B cell (primary cell): ENCODE data around the gene GATA3. TPM values are rescaled to one million over a fixed set of nuclear protein-coding genes. Genes with fewer than 3 reads are reported as not detected.

Experiments used
- ATAC-seq: fragments of 200-7000 bp; cut with Tn5 transposase; one replicate; pipeline ENCODE4 v1.10.0; 2021; ENCODE audit warnings: low read depth, mild to moderate bottlenecking, moderate number of reproducible peaks, moderate library complexity
- CTCF ChIA-PET: fragments of 350-600 bp; sonication (Branson Sonifier 250); formaldehyde crosslinking; loops from one replicate; lab custom pipeline; 2021; ENCODE audit warnings: antibody characterized with exemption, inconsistent platforms; lab: Charles Lee
- POLR2A ChIA-PET: fragments of 350-600 bp; sonication (Branson Sonifier 250); formaldehyde crosslinking; loops from one replicate; lab custom pipeline; 2021; ENCODE audit warnings: antibody characterized with exemption; lab: Charles Lee
- DNase-seq: peaks from one replicate; pipeline ENCODE4 v3.0.0; 2013
- H2AFZ ChIP-seq: 2 replicates; pipeline ENCODE4 v1.6.1; 2012; ENCODE audit warnings: mild to moderate bottlenecking, low read depth, low read length; ENCODE audit not compliant: insufficient read depth, poor library complexity, severe bottlenecking
- H3K27ac ChIP-seq, 2 donors: 1 replicate in 1 of 2; 2 replicates in 1 of 2; pipeline ENCODE4 v1.5.1; 2012 to 2013; ENCODE audit warnings: low read length in 2 of 2, mild to moderate bottlenecking in 2 of 2, moderate library complexity in 1 of 2
- H3K27me3 ChIP-seq, 4 experiments: fragments of 200-600 bp in 1 of 4; sonication (generic) in 1 of 4; replicated peaks in 1 of 4; 1 replicate in 2 of 4; 2 replicates in 2 of 4; pipeline versions ENCODE4 v1.6.1 to v1.7.0; 2013 to 2016; ENCODE audit warnings: low read length in 3 of 4, mild to moderate bottlenecking in 2 of 4, mixed read lengths in 1 of 4, moderate library complexity in 1 of 4; ENCODE audit not compliant: insufficient read depth in 4 of 4, control insufficient read depth in 3 of 4; ENCODE audit errors: control extremely low read depth in 1 of 4
- H3K36me3 ChIP-seq, 2 experiments: replicated peaks in 1 of 2; 1 replicate in 1 of 2; 2 replicates in 1 of 2; pipeline versions ENCODE4 v1.6.1 to v1.7.1; 2013; ENCODE audit warnings: low read length in 1 of 2; ENCODE audit not compliant: insufficient read depth in 2 of 2, control insufficient read depth in 1 of 2; ENCODE audit errors: control extremely low read depth in 1 of 2, extremely low read depth in 1 of 2
- H3K4me1 ChIP-seq, 2 donors: fragments of 200-600 bp in 1 of 2; sonication (generic) in 1 of 2; 1 replicate in 1 of 2; 2 replicates in 1 of 2; pipeline versions ENCODE4 v1.5.1 to v1.6.1; 2013 to 2017; ENCODE audit warnings: low read length in 2 of 2; ENCODE audit not compliant: control insufficient read depth in 2 of 2, insufficient read depth in 2 of 2
- H3K4me2 ChIP-seq: replicated peaks from 2 replicates; pipeline ENCODE3; 2012; ENCODE audit warnings: mild to moderate bottlenecking, low read depth, low read length; ENCODE audit not compliant: poor library complexity, severe bottlenecking
- H3K4me3 ChIP-seq, 5 experiments: fragments of 200-600 bp in 1 of 5; sonication (generic) in 1 of 5; 1 replicate in 3 of 5; 2 replicates in 2 of 5; pipeline versions ENCODE4 v1.5.1 to v1.7.0; 2011 to 2016; ENCODE audit warnings: low read length in 4 of 5, mild to moderate bottlenecking in 4 of 5, low read depth in 2 of 5, control low read depth in 1 of 5, moderate library complexity in 1 of 5; ENCODE audit not compliant: insufficient read depth in 1 of 5; ENCODE audit errors: control extremely low read depth in 1 of 5, extremely low read depth in 1 of 5
- H3K79me2 ChIP-seq: fragments of 200-600 bp; sonication (generic); one replicate; pipeline ENCODE4 v1.6.0; 2016; ENCODE audit warnings: low read length; ENCODE audit not compliant: control insufficient read depth, insufficient read depth
- H3K9ac ChIP-seq: fragments of 200-600 bp; sonication (generic); 2 replicates; pipeline ENCODE4 v1.6.1; 2017; ENCODE audit warnings: mild to moderate bottlenecking, low read length, moderate library complexity
- H3K9me3 ChIP-seq, 3 donors: one replicate each; pipeline versions ENCODE4 v1.6.1 to v1.7.1; 2013; ENCODE audit warnings: low read length in 2 of 3; ENCODE audit not compliant: control insufficient read depth in 2 of 3, insufficient read depth in 1 of 3; ENCODE audit errors: control extremely low read depth in 1 of 3
- H4K20me1 ChIP-seq: 2 replicates; pipeline ENCODE4 v1.6.0; 2012; ENCODE audit warnings: mild to moderate bottlenecking, low read length; ENCODE audit not compliant: insufficient read depth, control insufficient read depth, poor library complexity, severe bottlenecking
- H3K27ac Mint-ChIP-seq: one replicate; pipeline ENCODE4 v1.8.0; 2021; ENCODE audit warnings: mixed read lengths
- H3K27me3 Mint-ChIP-seq: one replicate; pipeline ENCODE4 v1.8.0; 2021; ENCODE audit warnings: mixed read lengths
- H3K4me1 Mint-ChIP-seq: one replicate; pipeline ENCODE4 v1.8.0; 2021; ENCODE audit warnings: mixed read lengths
- H3K4me3 Mint-ChIP-seq: one replicate; pipeline ENCODE4 v1.8.0; 2021; ENCODE audit warnings: mixed read lengths
- H3K9me3 Mint-ChIP-seq: one replicate; pipeline ENCODE4 v1.8.0; 2022; ENCODE audit warnings: mixed read lengths; ENCODE audit not compliant: insufficient read depth
- EZH2 ChIP-seq: IDR thresholded peaks from 2 replicates; pipeline ENCODE4 v1.6.1; 2012; ENCODE audit warnings: borderline replicate concordance, low read depth, mild to moderate bottlenecking, moderate library complexity, low read length; ENCODE audit not compliant: insufficient read depth, poor library complexity, severe bottlenecking
- WGBS: methylation state at CpG from one replicate; pipeline ENCODE4 v1.1.5; 2013; ENCODE audit warnings: missing lambda C conversion rate; ENCODE audit not compliant: insufficient coverage; 5-methylcytosine and 5-hydroxymethylcytosine counted together
- intact Hi-C: fragments of 100-400 bp; cut with micrococcal nuclease; formaldehyde crosslinking; loops from one replicate; pipeline ENCODE4 v1.10.0; 2022
- polyA plus RNA-seq: library from polyadenylated mRNA; depleted of rRNA; stranded (reverse); fragments of >200 nt; gene quantifications from 2 replicates; pipeline ENCODE4 v1.2.3, GENCODE V29; 2012
- total RNA-seq, 2 donors: library from RNA; stranded (reverse); fragments of 120-200 nt in 1 of 2; gene quantifications; 1 replicate in 1 of 2; 2 replicates in 1 of 2; pipeline versions ENCODE4 v1.2.3 to v1.2.4, GENCODE V29; 2013 to 2022
- TF ChIP-seq, protein P1 (sequence below): fragments of 200-600 bp; IDR thresholded peaks from one replicate; pipeline ENCODE4 v1.8.0; 2022; ENCODE audit warnings: antibody characterized with exemption, mild to moderate bottlenecking

The GATA3 gene
- total and polyA plus RNA-seq, 2 donors (not counting 1 experiment from before 2014, with no cell fraction given), result 0.60 to 0.94 TPM

DNA sequence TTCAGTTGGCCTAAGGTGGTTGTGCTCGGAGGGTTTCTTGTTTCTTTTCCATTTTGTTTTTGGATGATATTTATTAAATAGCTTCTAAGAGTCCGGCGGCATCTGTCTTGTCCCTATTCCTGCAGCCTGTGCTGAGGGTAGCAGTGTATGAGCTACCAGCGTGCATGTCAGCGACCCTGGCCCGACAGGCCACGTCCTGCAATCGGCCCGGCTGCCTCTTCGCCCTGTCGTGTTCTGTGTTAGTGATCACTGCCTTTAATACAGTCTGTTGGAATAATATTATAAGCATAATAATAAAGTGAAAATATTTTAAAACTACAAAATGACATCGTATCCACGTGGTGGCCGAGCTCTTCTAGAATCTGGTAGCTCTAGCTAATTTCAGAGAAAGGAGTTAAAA is 20.4 kb downstream of the GATA3 start:
- Histone ChIP-seq H3K36me3 (no peaks in the 10 kb centered on the region), H2AFZ (no peak overlapping the region), H3K79me2 (no peaks in the 10 kb centered on the region), H3K4me2 (no peak overlapping the region), H3K9ac (no peak overlapping the region), H3K9me3 (no peaks in the 10 kb centered on the region), H3K4me3 (no peak overlapping the region), H4K20me1 (no peaks in the 10 kb centered on the region), H3K4me1 (no peaks in the 10 kb centered on the region), H3K27ac (no peak overlapping the region), H3K27me3 (peaks cover 0 to 3% (median 0%) of the 10 kb centered on the region in 4 experiments)
- DNase-seq, result no peak
- no peaks in the 10 kb centered on the region for H3K9me3 Mint-ChIP-seq
- H3K27ac Mint-ChIP-seq, result no peak overlapping the region
- no peak overlapping the region for H3K4me3 Mint-ChIP-seq
- H3K4me1 Mint-ChIP-seq, result no peaks in the 10 kb centered on the region
- ChIA-PET POLR2A (no interaction called here), CTCF (no interaction called here)
- TF ChIP-seq EZH2, result no peak
- TF ChIP-seq, protein P1, sequence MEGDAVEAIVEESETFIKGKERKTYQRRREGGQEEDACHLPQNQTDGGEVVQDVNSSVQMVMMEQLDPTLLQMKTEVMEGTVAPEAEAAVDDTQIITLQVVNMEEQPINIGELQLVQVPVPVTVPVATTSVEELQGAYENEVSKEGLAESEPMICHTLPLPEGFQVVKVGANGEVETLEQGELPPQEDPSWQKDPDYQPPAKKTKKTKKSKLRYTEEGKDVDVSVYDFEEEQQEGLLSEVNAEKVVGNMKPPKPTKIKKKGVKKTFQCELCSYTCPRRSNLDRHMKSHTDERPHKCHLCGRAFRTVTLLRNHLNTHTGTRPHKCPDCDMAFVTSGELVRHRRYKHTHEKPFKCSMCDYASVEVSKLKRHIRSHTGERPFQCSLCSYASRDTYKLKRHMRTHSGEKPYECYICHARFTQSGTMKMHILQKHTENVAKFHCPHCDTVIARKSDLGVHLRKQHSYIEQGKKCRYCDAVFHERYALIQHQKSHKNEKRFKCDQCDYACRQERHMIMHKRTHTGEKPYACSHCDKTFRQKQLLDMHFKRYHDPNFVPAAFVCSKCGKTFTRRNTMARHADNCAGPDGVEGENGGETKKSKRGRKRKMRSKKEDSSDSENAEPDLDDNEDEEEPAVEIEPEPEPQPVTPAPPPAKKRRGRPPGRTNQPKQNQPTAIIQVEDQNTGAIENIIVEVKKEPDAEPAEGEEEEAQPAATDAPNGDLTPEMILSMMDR, result no peak
- WGBS, result 90% methylated on average over 4 of the region's 14 CpGs
- intact Hi-C loops, result no loop called here
- H3K27me3 Mint-ChIP-seq, result peaks cover 15% of the 10 kb centered on the region
- ATAC-seq, result no peak

DNA sequence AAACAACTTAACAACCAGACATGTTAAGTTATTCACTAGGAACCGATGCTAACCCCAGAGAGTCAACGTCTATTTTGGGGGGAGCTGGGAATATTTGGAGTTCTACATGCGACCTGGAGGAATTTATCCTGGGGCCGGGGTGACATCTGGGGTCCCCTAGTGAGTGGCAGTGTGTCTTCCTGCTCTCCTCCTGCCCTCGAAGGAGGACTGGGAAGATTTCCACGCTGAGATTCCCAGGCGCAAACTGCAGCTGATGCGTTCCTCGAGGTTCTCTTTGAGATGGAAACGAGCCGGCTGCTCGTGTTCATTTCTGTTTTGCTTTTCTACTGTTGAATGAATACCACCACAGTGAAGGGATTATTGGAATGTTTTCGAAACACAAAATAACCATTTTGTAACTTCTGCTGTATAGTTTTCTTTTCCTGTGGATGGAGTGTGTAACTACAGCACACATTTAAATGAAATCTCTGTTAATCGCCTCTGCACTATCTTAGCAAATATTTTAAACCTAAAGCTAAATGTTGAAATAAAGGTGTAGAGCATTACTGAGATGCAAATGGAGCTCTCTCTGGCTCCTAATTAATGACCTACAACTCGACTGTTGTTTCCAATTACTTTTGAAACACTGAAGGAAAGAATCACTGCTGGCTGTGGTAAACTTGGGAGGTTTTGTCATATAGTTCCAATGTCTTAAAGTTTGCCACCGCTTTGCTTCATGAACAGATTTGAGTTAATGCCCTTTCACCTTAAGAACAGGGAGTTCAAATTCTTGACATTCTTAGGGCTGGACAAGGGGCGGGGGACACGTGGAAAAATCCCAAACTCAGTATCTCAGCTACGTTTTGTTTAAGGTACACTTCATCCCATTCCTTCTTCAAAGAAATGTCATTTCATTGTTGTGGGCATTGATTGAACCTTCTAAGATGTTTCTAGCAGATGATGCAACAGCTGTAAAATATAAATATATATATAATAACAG is 21.1 kb downstream of the GATA3 start:
- Mint-ChIP-seq H3K9me3 (no peaks in the 10 kb centered on the region), H3K27me3 (peaks cover 15% of the 10 kb centered on the region), H3K4me3 (no peak overlapping the region), H3K27ac (no peak overlapping the region), H3K4me1 (no peaks in the 10 kb centered on the region)
- POLR2A ChIA-PET, result no interaction called here
- no peak overlapping the region for H3K9ac ChIP-seq
- WGBS, result 92% methylated on average over 5 of the region's 19 CpGs
- TF ChIP-seq EZH2, result no peak
- TF ChIP-seq, protein P1, result no peak
- CTCF ChIA-PET, result no interaction called here
- H3K4me3 ChIP-seq, result no peak overlapping the region
- no peak overlapping the region for H2AFZ ChIP-seq
- intact Hi-C loops, result no loop called here
- DNase-seq (no peak), ATAC-seq (no peak)
- H3K27ac ChIP-seq, result no peak overlapping the region
- H3K27me3 ChIP-seq, result peaks cover 0 to 3% (median 0%) of the 10 kb centered on the region in 4 experiments
- H4K20me1 ChIP-seq, result no peaks in the 10 kb centered on the region
- H3K4me2 ChIP-seq, result no peak overlapping the region
- H3K9me3 ChIP-seq, result no peaks in the 10 kb centered on the region
- H3K36me3 ChIP-seq, result no peaks in the 10 kb centered on the region
- H3K79me2 ChIP-seq, result no peaks in the 10 kb centered on the region
- no peaks in the 10 kb centered on the region for H3K4me1 ChIP-seq
